Measurements from ENCODE around the gene ATP1B1. TPM values are rescaled to one million over a fixed set of nuclear protein-coding genes. Genes with fewer than 3 reads are reported as not detected.
"Not testable (repeated sequence)": the region's sequence is repeated elsewhere in the genome, so short reads cannot be mapped to it uniquely, and the experiment has no call there.

The ATP1B1 gene
- total RNA-seq, 1 donor from 2014 or later: 76.4 TPM

GRCh38 chr1:169160845-169161495 is 54.5 kb downstream of the ATP1B1 start:
- no peak for DNase-seq (ENCODE audit: low spot score in 2 of 2, unreplicated experiment in 2 of 2)
- Mint-ChIP-seq H3K4me3 (no peak overlapping the region), H3K36me3 (no peaks in the 10 kb centered on the region), H3K27me3 (ENCODE audit: low read depth) (no peaks in the 10 kb centered on the region), H3K27ac (no peak overlapping the region), H3K4me1 (peaks cover 5% of the 10 kb centered on the region), H3K9me3 (no peaks in the 10 kb centered on the region)
- no peak for TF ChIP-seq CTCF (IDR thresholded peaks at IDR 0.05; ENCODE audit: unreplicated experiment)

- H3K27me3 Mint-ChIP-seq (ENCODE audit: low read depth): no peaks in the 10 kb centered on the region
- no peaks in the 10 kb centered on the region for H3K36me3 Mint-ChIP-seq
- H3K9me3 Mint-ChIP-seq: no peaks in the 10 kb centered on the region
- no peak overlapping the region for H3K27ac Mint-ChIP-seq
- no peak for TF ChIP-seq CTCF (IDR thresholded peaks at IDR 0.05; ENCODE audit: unreplicated experiment)
- H3K4me3 Mint-ChIP-seq: no peak overlapping the region
- H3K4me1 Mint-ChIP-seq: peaks cover 4% of the 10 kb centered on the region
- no peak for DNase-seq (ENCODE audit: low spot score in 2 of 2, unreplicated experiment in 2 of 2)
Measured at GRCh38 chr1:169161496-169162194, 55.2 kb downstream of the ATP1B1 start.

GRCh38 chr1:169163059-169163458 is 56.6 kb downstream of the ATP1B1 start:
- H3K4me1 Mint-ChIP-seq: no peaks in the 10 kb centered on the region
- no peaks in the 10 kb centered on the region for H3K9me3 Mint-ChIP-seq
- H3K27me3 Mint-ChIP-seq (ENCODE audit: low read depth): no peaks in the 10 kb centered on the region
- H3K4me3 Mint-ChIP-seq: no peak overlapping the region
- TF ChIP-seq CTCF (IDR thresholded peaks at IDR 0.05; ENCODE audit: unreplicated experiment): no peak
- H3K36me3 Mint-ChIP-seq: no peaks in the 10 kb centered on the region
- H3K27ac Mint-ChIP-seq: no peak overlapping the region
- DNase-seq (ENCODE audit: low spot score in 2 of 2, unreplicated experiment in 2 of 2): no peak

GRCh38 chr1:169175461-169175860 is 69.0 kb downstream of the ATP1B1 start:
- peaks cover 12% of the 10 kb centered on the region for H3K4me1 Mint-ChIP-seq
- H3K27me3 Mint-ChIP-seq (ENCODE audit: low read depth): no peaks in the 10 kb centered on the region
- peaks cover 3% of the 10 kb centered on the region for H3K9me3 Mint-ChIP-seq
- no peak overlapping the region for H3K27ac Mint-ChIP-seq
- no peak for DNase-seq (ENCODE audit: low spot score in 2 of 2, unreplicated experiment in 2 of 2)
- TF ChIP-seq CTCF (IDR thresholded peaks at IDR 0.05; ENCODE audit: unreplicated experiment): no peak
- H3K4me3 Mint-ChIP-seq: no peak overlapping the region
- H3K36me3 Mint-ChIP-seq: no peaks in the 10 kb centered on the region

- DNase-seq (ENCODE audit: low spot score in 2 of 2, unreplicated experiment in 2 of 2); H3K36me3 Mint-ChIP-seq; H3K4me3 Mint-ChIP-seq; H3K27ac Mint-ChIP-seq; H3K27me3 Mint-ChIP-seq (ENCODE audit: low read depth); H3K9me3 Mint-ChIP-seq; H3K4me1 Mint-ChIP-seq: not testable (repeated sequence)
Measured at GRCh38 chr1:169179431-169179830, 72.9 kb downstream of the ATP1B1 start.

GRCh38 chr1:169180174-169180573 is 73.7 kb downstream of the ATP1B1 start:
- no peak for TF ChIP-seq CTCF (IDR thresholded peaks at IDR 0.05; ENCODE audit: unreplicated experiment)
- Mint-ChIP-seq H3K4me1 (peaks cover 9% of the 10 kb centered on the region), H3K36me3 (no peaks in the 10 kb centered on the region), H3K27ac (no peak overlapping the region), H3K9me3 (peaks cover 3% of the 10 kb centered on the region), H3K4me3 (no peak overlapping the region), H3K27me3 (ENCODE audit: low read depth) (no peaks in the 10 kb centered on the region)
- DNase-seq (ENCODE audit: low spot score in 2 of 2, unreplicated experiment in 2 of 2): no peak
